WTC11 (cell line): ENCODE data around the gene ZNF213. TPM values are rescaled to one million over a fixed set of nuclear protein-coding genes. Genes with fewer than 3 reads are reported as not detected.

Experiments
- AFF4 ChIP-seq: sonication (generic); formaldehyde crosslinking; IDR thresholded peaks from 2 replicates; pipeline ENCODE4 v1.8.1; 2023; ENCODE audit warnings: mild to moderate bottlenecking, missing genetic modification reagents, borderline replicate concordance
- CREB1 ChIP-seq: sonication (generic); formaldehyde crosslinking; IDR thresholded peaks from 2 replicates; pipeline ENCODE4 v1.8.0; 2023; ENCODE audit warnings: mild to moderate bottlenecking, missing genetic modification reagents
- E2F4 ChIP-seq: sonication (generic); formaldehyde crosslinking; IDR thresholded peaks from 2 replicates; pipeline ENCODE4 v1.8.1; 2022; ENCODE audit warnings: low read depth, mild to moderate bottlenecking, moderate library complexity, missing genetic modification reagents, borderline replicate concordance
- ETV6 ChIP-seq: sonication (generic); formaldehyde crosslinking; IDR thresholded peaks from 2 replicates; pipeline ENCODE4 v1.8.1; 2022; ENCODE audit warnings: mild to moderate bottlenecking, missing genetic modification reagents
- HMGXB4 ChIP-seq: sonication (generic); formaldehyde crosslinking; IDR thresholded peaks from 2 replicates; pipeline ENCODE4 v1.8.1; 2023; ENCODE audit warnings: mild to moderate bottlenecking, moderate library complexity, missing genetic modification reagents
- IRF2 ChIP-seq: sonication (generic); formaldehyde crosslinking; IDR thresholded peaks from 2 replicates; pipeline ENCODE4 v1.8.0; 2022; ENCODE audit warnings: low read depth, missing genetic modification reagents, borderline replicate concordance
- JAZF1 ChIP-seq: fragments of 250-450 bp; sonication (Bioruptor Pico); IDR thresholded peaks from 2 replicates; pipeline ENCODE4 v1.9.0; 2021; ENCODE audit warnings: moderate library complexity, mild to moderate bottlenecking, inconsistent platforms
- PRRX2 ChIP-seq: fragments of 250-450 bp; sonication (Bioruptor Pico); IDR thresholded peaks from 2 replicates; pipeline ENCODE4 v1.8.0; 2021; ENCODE audit warnings: mild to moderate bottlenecking
- RORB ChIP-seq: fragments of 250-450 bp; sonication (Bioruptor Pico); IDR thresholded peaks from 2 replicates; pipeline ENCODE4 v1.9.0; 2021; ENCODE audit warnings: mild to moderate bottlenecking
- SMAD3 ChIP-seq: sonication (generic); formaldehyde crosslinking; IDR thresholded peaks from 2 replicates; pipeline ENCODE4 v1.8.0; 2022; ENCODE audit warnings: missing genetic modification reagents, mild to moderate bottlenecking, borderline replicate concordance
- TEAD4 ChIP-seq: sonication (generic); formaldehyde crosslinking; IDR thresholded peaks from 2 replicates; pipeline ENCODE4 v1.8.0; 2022; ENCODE audit warnings: mild to moderate bottlenecking, missing genetic modification reagents
- ZNF121 ChIP-seq: sonication (generic); formaldehyde crosslinking; IDR thresholded peaks from 2 replicates; pipeline ENCODE4 v1.8.0; 2023; ENCODE audit warnings: missing genetic modification reagents
- ZNF138 ChIP-seq: sonication (generic); formaldehyde crosslinking; conservative IDR thresholded peaks from 2 replicates; pipeline ENCODE4 v1.8.1; 2022; ENCODE audit warnings: mild to moderate bottlenecking, moderate library complexity, missing genetic modification reagents
- ZNF219 ChIP-seq: sonication (generic); formaldehyde crosslinking; IDR thresholded peaks from 2 replicates; pipeline ENCODE4 v1.8.0; 2023; ENCODE audit warnings: missing genetic modification reagents, mild to moderate bottlenecking, borderline replicate concordance
- ZNF281 ChIP-seq: sonication (generic); formaldehyde crosslinking; IDR thresholded peaks from 2 replicates; pipeline ENCODE4 v1.8.0; 2023; ENCODE audit warnings: mild to moderate bottlenecking, missing genetic modification reagents
- ZNF317 ChIP-seq: sonication (generic); formaldehyde crosslinking; IDR thresholded peaks from 2 replicates; pipeline ENCODE4 v1.8.1; 2023; ENCODE audit warnings: low read depth, mild to moderate bottlenecking, moderate library complexity, missing genetic modification reagents, borderline replicate concordance
- ZNF396 ChIP-seq: fragments of 250-450 bp; sonication (Bioruptor Pico); IDR thresholded peaks from 2 replicates; pipeline ENCODE4 v1.8.0; 2021; ENCODE audit warnings: mild to moderate bottlenecking, moderate library complexity, borderline replicate concordance
- ZNF671 ChIP-seq: fragments of 250-450 bp; sonication (Bioruptor Pico); IDR thresholded peaks from 2 replicates; pipeline ENCODE4 v1.8.0; 2021; ENCODE audit warnings: mild to moderate bottlenecking
- total RNA-seq: library from RNA; stranded (reverse); gene quantifications from 3 replicates; pipeline ENCODE4 v1.2.3, GENCODE V29; 2021
- TF ChIP-seq, protein P1 (sequence below): sonication (generic); formaldehyde crosslinking; IDR thresholded peaks from 2 replicates; pipeline ENCODE4 v1.8.0; 2023; ENCODE audit warnings: missing genetic modification reagents, mild to moderate bottlenecking, borderline replicate concordance
- TF ChIP-seq, protein P2 (sequence below): sonication (generic); formaldehyde crosslinking; IDR thresholded peaks from 2 replicates; pipeline ENCODE4 v1.8.1; 2022; ENCODE audit warnings: low read depth, missing genetic modification reagents, borderline replicate concordance
- TF ChIP-seq, protein P3 (sequence below): sonication (generic); formaldehyde crosslinking; IDR thresholded peaks from 2 replicates; pipeline ENCODE4 v1.8.1; 2022; ENCODE audit warnings: mild to moderate bottlenecking, missing genetic modification reagents, moderate library complexity, borderline replicate concordance

The ZNF213 gene
- total RNA-seq, 1 experiment from 2014 or later, result 11.6 TPM

DNA sequence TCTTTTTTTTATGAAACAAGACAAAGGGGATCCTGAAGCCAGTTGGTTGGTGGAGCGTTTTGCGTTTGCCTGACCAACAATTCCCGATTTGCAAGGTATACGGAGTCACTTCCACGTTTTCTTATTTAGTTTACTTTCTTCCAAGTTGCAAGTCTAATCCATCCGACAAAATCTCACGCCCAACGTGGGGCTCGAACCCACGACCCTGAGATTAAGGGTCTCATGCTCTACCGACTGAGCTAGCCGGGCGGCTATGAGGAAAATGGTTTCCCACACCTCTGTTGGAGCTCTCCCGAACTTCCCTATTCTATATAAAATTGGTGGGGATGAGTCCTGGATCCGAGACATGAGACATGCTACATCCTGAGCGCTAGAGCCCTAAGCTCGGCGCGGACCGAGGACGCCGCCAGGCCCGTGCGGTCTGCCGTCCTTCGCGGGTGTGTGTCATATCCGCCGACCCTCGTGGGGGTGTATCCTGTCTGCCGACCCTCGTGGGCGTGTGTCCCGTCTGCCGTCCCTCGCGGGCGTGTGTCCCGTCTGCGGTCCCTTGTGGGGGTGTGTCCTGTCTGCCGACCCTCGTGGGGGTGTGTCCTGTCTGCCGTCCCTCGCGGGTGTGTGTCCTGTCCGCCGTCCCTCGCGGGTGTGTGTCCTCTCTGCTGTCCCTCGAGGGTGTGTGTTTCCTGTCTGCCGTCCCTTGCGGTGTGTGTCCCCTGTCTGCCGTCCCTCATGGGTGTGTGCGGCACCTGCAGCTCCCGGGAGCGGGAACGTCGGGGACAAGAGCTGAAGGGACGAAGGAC, 22.6 kb downstream of the ZNF213 start (continued):
- TF ChIP-seq, protein P1, sequence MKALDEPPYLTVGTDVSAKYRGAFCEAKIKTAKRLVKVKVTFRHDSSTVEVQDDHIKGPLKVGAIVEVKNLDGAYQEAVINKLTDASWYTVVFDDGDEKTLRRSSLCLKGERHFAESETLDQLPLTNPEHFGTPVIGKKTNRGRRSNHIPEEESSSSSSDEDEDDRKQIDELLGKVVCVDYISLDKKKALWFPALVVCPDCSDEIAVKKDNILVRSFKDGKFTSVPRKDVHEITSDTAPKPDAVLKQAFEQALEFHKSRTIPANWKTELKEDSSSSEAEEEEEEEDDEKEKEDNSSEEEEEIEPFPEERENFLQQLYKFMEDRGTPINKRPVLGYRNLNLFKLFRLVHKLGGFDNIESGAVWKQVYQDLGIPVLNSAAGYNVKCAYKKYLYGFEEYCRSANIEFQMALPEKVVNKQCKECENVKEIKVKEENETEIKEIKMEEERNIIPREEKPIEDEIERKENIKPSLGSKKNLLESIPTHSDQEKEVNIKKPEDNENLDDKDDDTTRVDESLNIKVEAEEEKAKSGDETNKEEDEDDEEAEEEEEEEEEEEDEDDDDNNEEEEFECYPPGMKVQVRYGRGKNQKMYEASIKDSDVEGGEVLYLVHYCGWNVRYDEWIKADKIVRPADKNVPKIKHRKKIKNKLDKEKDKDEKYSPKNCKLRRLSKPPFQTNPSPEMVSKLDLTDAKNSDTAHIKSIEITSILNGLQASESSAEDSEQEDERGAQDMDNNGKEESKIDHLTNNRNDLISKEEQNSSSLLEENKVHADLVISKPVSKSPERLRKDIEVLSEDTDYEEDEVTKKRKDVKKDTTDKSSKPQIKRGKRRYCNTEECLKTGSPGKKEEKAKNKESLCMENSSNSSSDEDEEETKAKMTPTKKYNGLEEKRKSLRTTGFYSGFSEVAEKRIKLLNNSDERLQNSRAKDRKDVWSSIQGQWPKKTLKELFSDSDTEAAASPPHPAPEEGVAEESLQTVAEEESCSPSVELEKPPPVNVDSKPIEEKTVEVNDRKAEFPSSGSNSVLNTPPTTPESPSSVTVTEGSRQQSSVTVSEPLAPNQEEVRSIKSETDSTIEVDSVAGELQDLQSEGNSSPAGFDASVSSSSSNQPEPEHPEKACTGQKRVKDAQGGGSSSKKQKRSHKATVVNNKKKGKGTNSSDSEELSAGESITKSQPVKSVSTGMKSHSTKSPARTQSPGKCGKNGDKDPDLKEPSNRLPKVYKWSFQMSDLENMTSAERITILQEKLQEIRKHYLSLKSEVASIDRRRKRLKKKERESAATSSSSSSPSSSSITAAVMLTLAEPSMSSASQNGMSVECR (CRISPR knock-in tag), result no peak
- TF ChIP-seq HMGXB4 (CRISPR knock-in tag), result peak; percentile 44; the same call in 1 of the 2 replicates
- no peak for TF ChIP-seq TEAD4 (CRISPR knock-in tag)
- TF ChIP-seq ZNF396 (CRISPR knock-in tag), result no peak
- no peak for TF ChIP-seq CREB1 (CRISPR knock-in tag)
- TF ChIP-seq, protein P2, sequence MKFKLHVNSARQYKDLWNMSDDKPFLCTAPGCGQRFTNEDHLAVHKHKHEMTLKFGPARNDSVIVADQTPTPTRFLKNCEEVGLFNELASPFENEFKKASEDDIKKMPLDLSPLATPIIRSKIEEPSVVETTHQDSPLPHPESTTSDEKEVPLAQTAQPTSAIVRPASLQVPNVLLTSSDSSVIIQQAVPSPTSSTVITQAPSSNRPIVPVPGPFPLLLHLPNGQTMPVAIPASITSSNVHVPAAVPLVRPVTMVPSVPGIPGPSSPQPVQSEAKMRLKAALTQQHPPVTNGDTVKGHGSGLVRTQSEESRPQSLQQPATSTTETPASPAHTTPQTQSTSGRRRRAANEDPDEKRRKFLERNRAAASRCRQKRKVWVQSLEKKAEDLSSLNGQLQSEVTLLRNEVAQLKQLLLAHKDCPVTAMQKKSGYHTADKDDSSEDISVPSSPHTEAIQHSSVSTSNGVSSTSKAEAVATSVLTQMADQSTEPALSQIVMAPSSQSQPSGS (CRISPR knock-in tag), result no peak
- no peak for TF ChIP-seq AFF4 (CRISPR knock-in tag)
- TF ChIP-seq, protein P3, sequence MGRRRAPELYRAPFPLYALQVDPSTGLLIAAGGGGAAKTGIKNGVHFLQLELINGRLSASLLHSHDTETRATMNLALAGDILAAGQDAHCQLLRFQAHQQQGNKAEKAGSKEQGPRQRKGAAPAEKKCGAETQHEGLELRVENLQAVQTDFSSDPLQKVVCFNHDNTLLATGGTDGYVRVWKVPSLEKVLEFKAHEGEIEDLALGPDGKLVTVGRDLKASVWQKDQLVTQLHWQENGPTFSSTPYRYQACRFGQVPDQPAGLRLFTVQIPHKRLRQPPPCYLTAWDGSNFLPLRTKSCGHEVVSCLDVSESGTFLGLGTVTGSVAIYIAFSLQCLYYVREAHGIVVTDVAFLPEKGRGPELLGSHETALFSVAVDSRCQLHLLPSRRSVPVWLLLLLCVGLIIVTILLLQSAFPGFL (CRISPR knock-in tag), result no peak
- TF ChIP-seq ETV6 (CRISPR knock-in tag), result peak; percentile 66; the same call in 1 of the 2 replicates
- no peak; the same call in 1 of the 2 replicates for TF ChIP-seq SMAD3 (CRISPR knock-in tag)
- TF ChIP-seq ZNF138 (CRISPR knock-in tag), result no peak
- TF ChIP-seq IRF2 (CRISPR knock-in tag), result 0 out of 2 replicates have a peak, but pooled peaks have one; percentile 38
- TF ChIP-seq E2F4, result no peak
- TF ChIP-seq RORB, result no peak
- no peak for TF ChIP-seq ZNF121 (CRISPR knock-in tag)
- no peak for TF ChIP-seq JAZF1 (CRISPR knock-in tag)
- no peak for TF ChIP-seq ZNF281
- no peak for TF ChIP-seq ZNF317 (CRISPR knock-in tag)
- 0 out of 2 replicates have a peak, but pooled peaks have one; percentile 10 for TF ChIP-seq PRRX2
- TF ChIP-seq ZNF219 (CRISPR knock-in tag), result no peak
- TF ChIP-seq ZNF671 (CRISPR knock-in tag), result no peak
